ENCODE data around the gene ZNF383. TPM values are rescaled to one million over a fixed set of nuclear protein-coding genes. Genes with fewer than 3 reads are reported as not detected.
"Not testable (repeated sequence)": the region's sequence is repeated elsewhere in the genome, so short reads cannot be mapped to it uniquely, and the experiment has no call there.

The ZNF383 gene
- total and polyA plus RNA-seq, 4 donors, result 1.1 to 3.2 (median 2.4) TPM

GRCh38 chr19:37172368-37173366 lies 45.3 kb upstream of the ZNF383 start, which contains the start of gene ZNF585A:
ZNF585A (minus strand) TSS chr19:37172695; CDS start chr19:37169910, 2,785 bp downstream.
- no peaks in the 10 kb centered on the region for H3K27me3 ChIP-seq (ENCODE audit: control insufficient read depth in 4 of 4, insufficient read depth in 4 of 4, low read length in 3 of 4)
- H3K27ac ChIP-seq (ENCODE audit: low read depth in 1 of 2, low read length in 2 of 2), result peak within 1 kb of the TSS; percentile 45 to 48
- H3K4me3 ChIP-seq (ENCODE audit: low read depth in 1 of 3, low read length in 3 of 3), result peak within 1 kb of the TSS; percentile 65 to 98 (median 85)
- DNase-seq (ENCODE audit: low spot score), result peak; percentile 82
- TF ChIP-seq MAX (IDR thresholded peaks at IDR 0.05) (peak; percentile 89), SP1 (IDR thresholded peaks at IDR 0.05) (peak; percentile 65), JUND (IDR thresholded peaks at IDR 0.05) (no peak), RAD21 (IDR thresholded peaks at IDR 0.05) (peak; percentile 45 to 53), HNF4G (IDR thresholded peaks at IDR 0.05) (peak; percentile 9), YY1 (IDR thresholded peaks at IDR 0.05) (peak; percentile 100), REST (IDR thresholded peaks at IDR 0.05) (peak; percentile 67), FOXA2 (IDR thresholded peaks at IDR 0.05) (peak; percentile 91), GABPA (IDR thresholded peaks at IDR 0.05 in 1 of 2, conservative IDR thresholded peaks at IDR 0.05 in 1 of 2) (peak; percentile 85 to 94), NR2F2 (IDR thresholded peaks at IDR 0.05) (peak; percentile 32), RXRA (IDR thresholded peaks at IDR 0.05) (peak in 1 of 2 donors; percentile 33), TAF1 (conservative IDR thresholded peaks at IDR 0.05) (no peak), EGR1 (IDR thresholded peaks at IDR 0.05; ENCODE audit: low read depth in 2 of 2) (no peak), FOXA1 (IDR thresholded peaks at IDR 0.05) (peak; percentile 86), HNF4A (conservative IDR thresholded peaks at IDR 0.05) (peak in 1 of 2 donors; percentile 36)
- TF ChIP-seq, protein P1, sequence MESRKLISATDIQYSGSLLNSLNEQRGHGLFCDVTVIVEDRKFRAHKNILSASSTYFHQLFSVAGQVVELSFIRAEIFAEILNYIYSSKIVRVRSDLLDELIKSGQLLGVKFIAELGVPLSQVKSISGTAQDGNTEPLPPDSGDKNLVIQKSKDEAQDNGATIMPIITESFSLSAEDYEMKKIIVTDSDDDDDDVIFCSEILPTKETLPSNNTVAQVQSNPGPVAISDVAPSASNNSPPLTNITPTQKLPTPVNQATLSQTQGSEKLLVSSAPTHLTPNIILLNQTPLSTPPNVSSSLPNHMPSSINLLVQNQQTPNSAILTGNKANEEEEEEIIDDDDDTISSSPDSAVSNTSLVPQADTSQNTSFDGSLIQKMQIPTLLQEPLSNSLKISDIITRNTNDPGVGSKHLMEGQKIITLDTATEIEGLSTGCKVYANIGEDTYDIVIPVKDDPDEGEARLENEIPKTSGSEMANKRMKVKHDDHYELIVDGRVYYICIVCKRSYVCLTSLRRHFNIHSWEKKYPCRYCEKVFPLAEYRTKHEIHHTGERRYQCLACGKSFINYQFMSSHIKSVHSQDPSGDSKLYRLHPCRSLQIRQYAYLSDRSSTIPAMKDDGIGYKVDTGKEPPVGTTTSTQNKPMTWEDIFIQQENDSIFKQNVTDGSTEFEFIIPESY (IDR thresholded peaks at IDR 0.05), result peak; percentile 94
- TF ChIP-seq, protein P2, sequence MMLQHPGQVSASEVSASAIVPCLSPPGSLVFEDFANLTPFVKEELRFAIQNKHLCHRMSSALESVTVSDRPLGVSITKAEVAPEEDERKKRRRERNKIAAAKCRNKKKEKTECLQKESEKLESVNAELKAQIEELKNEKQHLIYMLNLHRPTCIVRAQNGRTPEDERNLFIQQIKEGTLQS (IDR thresholded peaks at IDR 0.05), result no peak
- TF ChIP-seq, protein P3, sequence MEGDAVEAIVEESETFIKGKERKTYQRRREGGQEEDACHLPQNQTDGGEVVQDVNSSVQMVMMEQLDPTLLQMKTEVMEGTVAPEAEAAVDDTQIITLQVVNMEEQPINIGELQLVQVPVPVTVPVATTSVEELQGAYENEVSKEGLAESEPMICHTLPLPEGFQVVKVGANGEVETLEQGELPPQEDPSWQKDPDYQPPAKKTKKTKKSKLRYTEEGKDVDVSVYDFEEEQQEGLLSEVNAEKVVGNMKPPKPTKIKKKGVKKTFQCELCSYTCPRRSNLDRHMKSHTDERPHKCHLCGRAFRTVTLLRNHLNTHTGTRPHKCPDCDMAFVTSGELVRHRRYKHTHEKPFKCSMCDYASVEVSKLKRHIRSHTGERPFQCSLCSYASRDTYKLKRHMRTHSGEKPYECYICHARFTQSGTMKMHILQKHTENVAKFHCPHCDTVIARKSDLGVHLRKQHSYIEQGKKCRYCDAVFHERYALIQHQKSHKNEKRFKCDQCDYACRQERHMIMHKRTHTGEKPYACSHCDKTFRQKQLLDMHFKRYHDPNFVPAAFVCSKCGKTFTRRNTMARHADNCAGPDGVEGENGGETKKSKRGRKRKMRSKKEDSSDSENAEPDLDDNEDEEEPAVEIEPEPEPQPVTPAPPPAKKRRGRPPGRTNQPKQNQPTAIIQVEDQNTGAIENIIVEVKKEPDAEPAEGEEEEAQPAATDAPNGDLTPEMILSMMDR (IDR thresholded peaks at IDR 0.05; ENCODE audit: low read depth, low read length, missing input control), result peak; percentile 19
- peaks cover 9 to 38% (median 24%) of the 10 kb centered on the region in 4 donors for H3K9me3 ChIP-seq (ENCODE audit: control insufficient read depth in 4 of 4, low read length in 3 of 4)
- H3K9ac ChIP-seq (ENCODE audit: low read depth in 1 of 2, low read length in 2 of 2), result peak within 1 kb of the TSS; percentile 51 to 74
- WGBS, result 5% methylated on average over 30 of the region's 30 CpGs
- peaks cover 3 to 23% (median 21%) of the 10 kb centered on the region in 4 donors for H3K36me3 ChIP-seq (ENCODE audit: control insufficient read depth in 4 of 4, insufficient read depth in 3 of 4, low read depth in 1 of 4, low read length in 3 of 4)
- peaks cover 0 to 8% (median 3%) of the 10 kb centered on the region in 4 donors for H3K4me1 ChIP-seq (ENCODE audit: control insufficient read depth in 4 of 4, insufficient read depth in 4 of 4, low read length in 3 of 4)

DNA sequence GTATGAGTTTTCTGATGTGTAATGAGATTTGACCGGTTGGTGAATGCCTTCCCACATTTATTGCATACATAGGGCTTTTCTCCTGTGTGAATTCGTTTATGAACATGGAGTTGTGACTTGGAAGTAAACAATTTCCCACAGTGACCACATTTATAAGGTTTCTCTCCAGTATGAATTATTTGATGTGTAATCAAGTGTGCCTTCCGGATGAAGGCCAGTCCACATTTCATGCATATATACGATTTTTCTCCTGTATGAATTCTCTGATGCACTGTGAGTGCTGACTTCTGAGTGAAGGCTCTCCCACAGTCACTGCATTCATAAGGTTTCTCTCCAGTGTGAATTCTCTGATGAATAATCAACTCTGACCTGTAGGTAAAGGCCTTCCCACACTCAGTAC lies 31.9 kb upstream of the ZNF383 start:
- H3K27me3 ChIP-seq (ENCODE audit: control insufficient read depth in 4 of 4, insufficient read depth in 4 of 4, low read length in 3 of 4); H3K9ac ChIP-seq (ENCODE audit: low read depth in 1 of 2, low read length in 2 of 2); H3K4me1 ChIP-seq (ENCODE audit: control insufficient read depth in 4 of 4, insufficient read depth in 4 of 4, low read length in 3 of 4); DNase-seq (ENCODE audit: low spot score); H3K27ac ChIP-seq (ENCODE audit: low read depth in 1 of 2, low read length in 2 of 2): not testable (repeated sequence)
- 96% methylated on average over 4 of the region's 4 CpGs for WGBS
- H3K4me3 ChIP-seq (ENCODE audit: low read depth in 1 of 3, low read length in 3 of 3), result peak overlapping the region in 2 of 3 donors; percentile 26 to 50
- H3K36me3 ChIP-seq (ENCODE audit: control insufficient read depth in 4 of 4, insufficient read depth in 3 of 4, low read depth in 1 of 4, low read length in 3 of 4), result peaks cover 2 to 37% (median 34%) of the 10 kb centered on the region in 4 donors
- H3K9me3 ChIP-seq (ENCODE audit: control insufficient read depth in 4 of 4, low read length in 3 of 4), result peaks cover 36 to 75% (median 61%) of the 10 kb centered on the region in 4 donors

DNA sequence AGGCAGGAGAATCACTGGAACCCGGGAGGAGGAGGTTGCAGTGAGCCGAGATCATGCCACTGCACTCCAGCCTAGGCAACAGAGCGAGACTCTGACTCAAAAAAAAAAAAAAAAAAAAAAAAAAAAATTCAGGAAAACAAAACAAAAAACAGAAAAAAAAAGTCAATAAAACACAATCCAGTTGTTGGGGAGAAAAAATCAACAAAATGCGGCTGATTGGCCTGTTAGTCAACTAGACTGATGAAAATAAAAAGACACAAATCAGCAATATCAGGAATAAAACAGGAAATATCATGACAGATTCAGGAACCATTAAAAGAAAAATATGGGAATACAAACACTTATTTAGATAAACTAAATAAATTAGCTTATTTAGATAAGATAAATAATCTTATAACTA lies 22.8 kb upstream of the ZNF383 start:
- peaks cover 6 to 40% (median 22%) of the 10 kb centered on the region in 4 donors for H3K9me3 ChIP-seq (ENCODE audit: control insufficient read depth in 4 of 4, low read length in 3 of 4)
- DNase-seq (ENCODE audit: low spot score); H3K4me3 ChIP-seq (ENCODE audit: low read depth in 1 of 3, low read length in 3 of 3); H3K9ac ChIP-seq (ENCODE audit: low read depth in 1 of 2, low read length in 2 of 2); H3K4me1 ChIP-seq (ENCODE audit: control insufficient read depth in 4 of 4, insufficient read depth in 4 of 4, low read length in 3 of 4); H3K27ac ChIP-seq (ENCODE audit: low read depth in 1 of 2, low read length in 2 of 2); H3K27me3 ChIP-seq (ENCODE audit: control insufficient read depth in 4 of 4, insufficient read depth in 4 of 4, low read length in 3 of 4): not testable (repeated sequence)
- H3K36me3 ChIP-seq (ENCODE audit: control insufficient read depth in 4 of 4, insufficient read depth in 3 of 4, low read depth in 1 of 4, low read length in 3 of 4), result peaks cover 10 to 34% (median 22%) of the 10 kb centered on the region in 4 donors
- 96% methylated on average over 4 of the region's 4 CpGs for WGBS
